ENCODE results near the gene ABHD12.
"Not testable (repeated sequence)": the region's sequence is repeated elsewhere in the genome, so short reads cannot be mapped to it uniquely, and the experiment has no call there.

- not testable (repeated sequence) for TF ChIP-seq POLR2A (IDR thresholded peaks at IDR 0.05; ENCODE audit: low read depth, low read length); PAX5 (IDR thresholded peaks at IDR 0.05; ENCODE audit: insufficient read depth, low read length, severe bottlenecking); TAF1 (IDR thresholded peaks at IDR 0.05; ENCODE audit: low read depth, low read length); POLR2AphosphoS5 (IDR thresholded peaks at IDR 0.05; ENCODE audit: low read depth, low read length); SPI1 (IDR thresholded peaks at IDR 0.05; ENCODE audit: low read depth, low read length); POU2F2 (IDR thresholded peaks at IDR 0.05; ENCODE audit: low read depth, low read length)
Measured at GRCh38 chr20:25400291-25400732, 9.7 kb upstream of the ABHD12 start.

All from GM12891 (cell line).